ENCODE measurements around the gene TMED10.
"Not testable (repeated sequence)": the region's sequence is repeated elsewhere in the genome, so short reads cannot be mapped to it uniquely, and the experiment has no call there.

TMED10 gene

DNA sequence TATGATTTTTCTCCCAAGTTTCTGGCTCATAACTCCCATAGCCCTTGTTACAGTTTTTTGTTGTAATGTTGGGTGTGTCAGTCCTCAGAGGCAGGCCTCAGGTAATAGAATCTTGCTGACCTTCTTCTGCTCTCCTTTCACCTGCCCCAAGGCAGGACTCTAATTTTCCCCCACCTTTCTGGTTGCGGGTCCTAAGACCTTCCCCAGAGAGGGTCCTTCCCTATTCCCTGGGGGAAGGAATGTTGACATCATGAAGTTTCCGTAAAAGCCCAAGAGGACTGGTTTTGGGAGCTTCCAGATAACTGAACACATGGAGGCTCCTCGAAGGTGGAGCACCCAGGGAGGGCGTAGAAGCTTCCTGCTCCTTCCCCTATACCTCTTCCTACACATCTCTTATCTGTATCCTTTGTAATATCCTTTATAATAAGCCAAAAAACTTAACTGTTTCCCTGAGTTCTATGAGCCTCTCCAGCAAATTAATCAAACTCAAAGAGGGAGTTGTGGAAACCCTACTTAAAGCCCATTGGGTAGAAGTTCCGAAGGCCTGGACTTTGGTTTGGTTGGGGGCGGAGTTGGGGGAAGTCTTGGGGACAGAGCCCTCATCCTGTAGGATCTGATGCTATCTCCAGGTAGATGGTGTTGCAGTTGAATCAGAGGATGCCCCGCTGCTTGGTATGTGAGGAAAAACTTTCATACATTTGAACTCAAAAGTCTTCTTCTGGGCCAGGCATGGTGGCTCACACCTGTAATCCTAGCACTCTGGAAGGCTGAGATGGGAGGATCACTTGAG, 9.0 kb upstream of the TMED10 start:
- H3K4me3 ChIP-seq (ENCODE audit: low read depth, low read length), result no peak overlapping the region
- TF ChIP-seq, protein P1, sequence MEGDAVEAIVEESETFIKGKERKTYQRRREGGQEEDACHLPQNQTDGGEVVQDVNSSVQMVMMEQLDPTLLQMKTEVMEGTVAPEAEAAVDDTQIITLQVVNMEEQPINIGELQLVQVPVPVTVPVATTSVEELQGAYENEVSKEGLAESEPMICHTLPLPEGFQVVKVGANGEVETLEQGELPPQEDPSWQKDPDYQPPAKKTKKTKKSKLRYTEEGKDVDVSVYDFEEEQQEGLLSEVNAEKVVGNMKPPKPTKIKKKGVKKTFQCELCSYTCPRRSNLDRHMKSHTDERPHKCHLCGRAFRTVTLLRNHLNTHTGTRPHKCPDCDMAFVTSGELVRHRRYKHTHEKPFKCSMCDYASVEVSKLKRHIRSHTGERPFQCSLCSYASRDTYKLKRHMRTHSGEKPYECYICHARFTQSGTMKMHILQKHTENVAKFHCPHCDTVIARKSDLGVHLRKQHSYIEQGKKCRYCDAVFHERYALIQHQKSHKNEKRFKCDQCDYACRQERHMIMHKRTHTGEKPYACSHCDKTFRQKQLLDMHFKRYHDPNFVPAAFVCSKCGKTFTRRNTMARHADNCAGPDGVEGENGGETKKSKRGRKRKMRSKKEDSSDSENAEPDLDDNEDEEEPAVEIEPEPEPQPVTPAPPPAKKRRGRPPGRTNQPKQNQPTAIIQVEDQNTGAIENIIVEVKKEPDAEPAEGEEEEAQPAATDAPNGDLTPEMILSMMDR (IDR thresholded peaks at IDR 0.05; ENCODE audit: control insufficient read depth, extremely low read depth, insufficient read depth), result no peak
- DNase-seq (ENCODE audit: low read depth), result no peak

DNA sequence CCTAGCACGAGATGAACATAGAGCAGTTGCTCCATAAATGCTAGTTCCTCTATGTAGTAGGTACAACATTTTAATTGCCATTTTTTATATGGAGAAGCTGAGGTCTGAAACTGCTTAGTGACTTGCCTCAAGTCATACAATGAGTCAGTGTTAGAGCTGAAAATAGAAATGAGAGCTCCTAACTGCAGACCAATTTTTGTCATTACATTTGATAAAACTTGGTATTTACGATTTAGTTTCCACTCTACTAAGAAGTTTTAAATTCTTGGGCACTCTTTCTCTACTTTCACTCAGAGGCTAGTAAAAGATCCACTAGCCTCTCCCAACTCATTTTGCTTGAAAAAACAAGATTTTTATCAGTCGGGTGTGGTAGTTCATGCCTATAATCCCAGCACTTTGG, 8.1 kb upstream of the TMED10 start:
- H3K4me3 ChIP-seq (ENCODE audit: low read depth, low read length), result no peak overlapping the region
- no peak for DNase-seq (ENCODE audit: low read depth)
- TF ChIP-seq, protein P1 (IDR thresholded peaks at IDR 0.05; ENCODE audit: control insufficient read depth, extremely low read depth, insufficient read depth), result no peak

DNA sequence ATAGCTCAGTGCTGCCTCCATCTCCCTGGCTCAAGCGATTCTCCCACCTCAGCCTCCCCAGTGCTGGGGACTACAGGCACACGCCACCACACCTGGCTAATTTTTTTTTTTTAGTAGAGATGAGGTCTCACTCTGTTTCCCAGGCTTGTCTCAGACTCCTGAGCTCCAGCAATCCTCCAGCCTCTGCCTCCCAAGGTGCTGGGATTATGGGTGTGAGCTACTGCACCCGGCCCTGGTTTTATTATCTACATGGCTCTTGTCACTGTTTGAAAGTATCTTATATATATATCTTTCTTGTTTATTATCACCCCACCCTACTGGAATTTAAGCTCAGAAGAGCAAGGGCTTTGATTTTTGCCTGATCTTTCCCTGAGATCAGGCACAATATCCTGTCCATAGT, 7.6 kb upstream of the TMED10 start:
- no peak overlapping the region for H3K4me3 ChIP-seq (ENCODE audit: low read depth, low read length)
- DNase-seq (ENCODE audit: low read depth), result no peak

DNA sequence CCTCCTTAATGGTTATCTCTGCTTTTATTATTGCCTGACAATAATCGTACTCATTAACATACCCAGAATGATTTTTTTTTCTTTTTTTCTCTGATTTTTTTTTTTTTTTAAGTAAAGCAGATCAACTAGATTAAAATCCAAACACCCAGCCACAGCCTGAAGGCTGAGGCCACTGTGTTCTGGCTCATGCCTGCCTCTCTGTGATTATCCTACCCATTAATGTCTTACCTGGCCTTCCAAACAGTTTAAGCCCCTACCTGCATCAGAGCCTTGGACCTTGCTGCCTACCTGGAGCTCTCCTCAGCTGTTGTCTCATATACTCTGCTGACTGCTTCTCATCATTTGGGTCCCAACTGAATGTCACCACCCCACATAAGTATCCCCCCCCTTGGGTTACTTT, 6.8 kb upstream of the TMED10 start:
- DNase-seq (ENCODE audit: low read depth), result no peak
- H3K4me3 ChIP-seq (ENCODE audit: low read depth, low read length), result no peak overlapping the region
- TF ChIP-seq, protein P1 (IDR thresholded peaks at IDR 0.05; ENCODE audit: control insufficient read depth, extremely low read depth, insufficient read depth), result no peak

More for the DNA sequence above, 7.6 kb upstream of the TMED10 start:
- TF ChIP-seq, protein P1 (IDR thresholded peaks at IDR 0.05; ENCODE audit: control insufficient read depth, extremely low read depth, insufficient read depth), result no peak

DNA sequence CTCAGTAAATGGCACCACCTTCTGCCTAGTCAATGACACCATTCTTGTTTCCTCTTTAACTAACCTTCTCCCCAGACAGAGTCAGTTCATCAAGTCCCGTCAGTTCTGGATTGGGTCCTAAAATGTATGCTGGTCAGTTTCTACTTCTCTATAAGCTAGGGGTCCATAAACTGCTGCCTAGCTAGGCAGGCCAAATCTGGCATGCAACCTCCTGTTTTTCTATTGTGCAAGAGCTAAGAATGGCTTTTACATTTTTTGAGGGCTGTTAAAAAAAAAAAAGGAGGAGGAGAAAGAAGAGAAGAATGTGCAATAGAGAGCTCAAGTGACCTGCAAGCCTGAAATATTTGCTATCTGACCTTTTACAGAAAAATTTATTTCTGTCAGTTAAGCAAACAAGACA, 6.4 kb upstream of the TMED10 start:
- TF ChIP-seq, protein P1 (IDR thresholded peaks at IDR 0.05; ENCODE audit: control insufficient read depth, extremely low read depth, insufficient read depth), result no peak
- no peak overlapping the region for H3K4me3 ChIP-seq (ENCODE audit: low read depth, low read length)
- DNase-seq (ENCODE audit: low read depth), result no peak

DNA sequence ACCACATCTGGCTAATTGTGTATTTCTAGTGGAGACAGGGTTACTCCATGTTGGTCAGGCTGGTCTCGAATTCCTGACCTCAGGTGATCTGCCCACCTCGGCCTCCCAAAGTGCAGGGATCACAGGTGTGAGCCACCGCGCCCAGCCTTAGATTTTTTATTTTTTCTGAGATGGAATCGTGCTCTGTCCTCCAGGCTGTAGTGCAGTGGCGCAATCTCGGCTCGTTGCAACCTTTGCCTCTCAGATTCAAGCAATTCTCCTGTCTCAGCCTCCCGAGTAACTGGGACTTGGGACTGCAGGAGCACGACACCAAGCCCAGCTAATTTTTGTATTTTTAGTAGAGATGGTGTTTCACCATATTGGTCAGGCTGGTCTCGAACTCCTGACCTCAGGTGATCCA, 5.8 kb upstream of the TMED10 start:
- not testable (repeated sequence) for H3K4me3 ChIP-seq (ENCODE audit: low read depth, low read length); DNase-seq (ENCODE audit: low read depth)

DNA sequence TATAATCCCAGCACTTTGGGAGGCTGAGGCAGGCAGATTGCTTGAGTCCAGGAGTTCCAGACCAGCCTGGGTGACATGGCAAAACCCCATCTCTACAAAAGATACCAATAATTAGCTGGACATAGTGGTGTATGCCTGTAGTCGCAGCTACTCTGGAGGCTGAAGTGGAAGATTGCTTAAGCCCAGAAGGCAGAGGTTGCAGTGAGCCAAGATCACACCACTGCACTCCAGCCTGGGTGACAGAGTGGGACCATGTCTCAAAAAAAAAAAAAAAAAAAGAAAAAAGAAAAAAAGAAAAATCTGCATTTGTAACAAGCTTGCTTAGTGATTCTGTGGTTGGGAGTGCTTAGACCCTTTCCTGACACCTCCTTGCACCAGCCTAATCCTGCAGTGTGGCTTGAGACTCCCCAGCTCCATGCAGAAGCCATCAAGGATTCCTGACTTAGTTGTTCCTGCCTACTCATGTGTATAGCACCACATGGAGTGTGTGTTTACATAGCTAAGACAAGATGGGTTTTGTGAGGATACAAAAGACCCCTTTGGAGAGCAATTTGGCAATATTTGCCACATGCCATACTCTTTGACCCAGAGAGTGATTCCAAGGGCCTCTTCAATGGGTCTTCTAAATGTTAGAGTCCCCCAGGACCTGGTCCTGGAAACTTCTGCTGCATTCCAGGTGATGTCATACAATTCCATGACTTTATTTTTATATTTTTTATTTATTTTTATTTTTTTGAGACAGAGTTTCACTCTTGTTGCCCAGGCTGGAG, 5.1 kb upstream of the TMED10 start:
- TF ChIP-seq, protein P1 (IDR thresholded peaks at IDR 0.05; ENCODE audit: control insufficient read depth, extremely low read depth, insufficient read depth), result no peak
- no peak overlapping the region for H3K4me3 ChIP-seq (ENCODE audit: low read depth, low read length)
- no peak for DNase-seq (ENCODE audit: low read depth)
